Neural crest cell (in vitro differentiated cells): ENCODE data around the gene GABBR2. TPM values are rescaled to one million over a fixed set of nuclear protein-coding genes. Genes with fewer than 3 reads are reported as not detected.

Experiments
- DNase-seq: peaks from one replicate; pipeline ENCODE4 v3.0.0; 2021; ENCODE audit warnings: low read depth, mixed read lengths, low spot score
- H3K27ac Mint-ChIP-seq: one replicate; pipeline ENCODE4 v1.8.0; 2021; ENCODE audit warnings: mild to moderate bottlenecking, mixed read lengths; ENCODE audit not compliant: unreplicated experiment
- H3K27me3 Mint-ChIP-seq: 2 replicates; pipeline ENCODE4 v1.8.0; 2021; ENCODE audit warnings: low read depth, mild to moderate bottlenecking, mixed read lengths
- H3K36me3 Mint-ChIP-seq: 2 replicates; pipeline ENCODE4 v1.8.0; 2021; ENCODE audit warnings: low read depth, mild to moderate bottlenecking, mixed read lengths
- H3K4me1 Mint-ChIP-seq: 2 replicates; pipeline ENCODE4 v1.8.0; 2021; ENCODE audit warnings: mixed read lengths
- H3K4me3 Mint-ChIP-seq: one replicate; pipeline ENCODE4 v1.8.0; 2021; ENCODE audit warnings: mild to moderate bottlenecking, mixed read lengths
- H3K9me3 Mint-ChIP-seq: 2 replicates; pipeline ENCODE4 v1.8.0; 2021; ENCODE audit warnings: mixed read lengths
- total RNA-seq: library from RNA; stranded (reverse); gene quantifications from 2 replicates; pipeline ENCODE4 v1.2.1, GENCODE V29; 2021
- TF ChIP-seq, protein P1 (sequence below): fragments of 200-600 bp; sonication (generic); conservative IDR thresholded peaks from 2 replicates; pipeline ENCODE4 v1.5.0; 2021; ENCODE audit warnings: antibody characterized with exemption, mild to moderate bottlenecking

GABBR2 gene
- total RNA-seq, 1 donor from 2014 or later = 0.84 TPM

DNA sequence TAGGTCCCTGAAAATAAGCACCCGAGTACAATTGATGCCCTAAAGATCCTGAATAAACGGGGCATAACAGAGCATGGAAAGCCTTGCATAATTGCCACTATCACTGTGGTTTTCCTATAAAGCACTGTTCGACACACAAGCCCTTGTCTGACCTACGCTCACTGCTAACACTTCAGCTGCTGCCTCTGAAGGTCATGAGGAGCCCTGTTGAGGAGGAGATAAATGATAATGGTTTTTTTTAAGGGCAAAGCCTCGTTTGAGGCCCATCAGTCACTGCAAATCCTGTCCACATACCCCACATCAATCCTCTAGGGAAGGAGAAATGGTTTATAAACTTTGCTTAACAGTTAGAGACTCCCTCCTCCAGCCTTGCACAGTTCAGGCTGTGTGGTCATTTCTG is 35.1 kb downstream of the GABBR2 start:
- Mint-ChIP-seq H3K27me3 (peaks cover 17% of the 10 kb centered on the region), H3K9me3 (peaks cover 9% of the 10 kb centered on the region), H3K4me3 (no peak overlapping the region), H3K27ac (no peak overlapping the region), H3K36me3 (no peaks in the 10 kb centered on the region), H3K4me1 (no peaks in the 10 kb centered on the region)
- no peak for DNase-seq
- TF ChIP-seq, protein P1, sequence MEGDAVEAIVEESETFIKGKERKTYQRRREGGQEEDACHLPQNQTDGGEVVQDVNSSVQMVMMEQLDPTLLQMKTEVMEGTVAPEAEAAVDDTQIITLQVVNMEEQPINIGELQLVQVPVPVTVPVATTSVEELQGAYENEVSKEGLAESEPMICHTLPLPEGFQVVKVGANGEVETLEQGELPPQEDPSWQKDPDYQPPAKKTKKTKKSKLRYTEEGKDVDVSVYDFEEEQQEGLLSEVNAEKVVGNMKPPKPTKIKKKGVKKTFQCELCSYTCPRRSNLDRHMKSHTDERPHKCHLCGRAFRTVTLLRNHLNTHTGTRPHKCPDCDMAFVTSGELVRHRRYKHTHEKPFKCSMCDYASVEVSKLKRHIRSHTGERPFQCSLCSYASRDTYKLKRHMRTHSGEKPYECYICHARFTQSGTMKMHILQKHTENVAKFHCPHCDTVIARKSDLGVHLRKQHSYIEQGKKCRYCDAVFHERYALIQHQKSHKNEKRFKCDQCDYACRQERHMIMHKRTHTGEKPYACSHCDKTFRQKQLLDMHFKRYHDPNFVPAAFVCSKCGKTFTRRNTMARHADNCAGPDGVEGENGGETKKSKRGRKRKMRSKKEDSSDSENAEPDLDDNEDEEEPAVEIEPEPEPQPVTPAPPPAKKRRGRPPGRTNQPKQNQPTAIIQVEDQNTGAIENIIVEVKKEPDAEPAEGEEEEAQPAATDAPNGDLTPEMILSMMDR = no peak

DNA sequence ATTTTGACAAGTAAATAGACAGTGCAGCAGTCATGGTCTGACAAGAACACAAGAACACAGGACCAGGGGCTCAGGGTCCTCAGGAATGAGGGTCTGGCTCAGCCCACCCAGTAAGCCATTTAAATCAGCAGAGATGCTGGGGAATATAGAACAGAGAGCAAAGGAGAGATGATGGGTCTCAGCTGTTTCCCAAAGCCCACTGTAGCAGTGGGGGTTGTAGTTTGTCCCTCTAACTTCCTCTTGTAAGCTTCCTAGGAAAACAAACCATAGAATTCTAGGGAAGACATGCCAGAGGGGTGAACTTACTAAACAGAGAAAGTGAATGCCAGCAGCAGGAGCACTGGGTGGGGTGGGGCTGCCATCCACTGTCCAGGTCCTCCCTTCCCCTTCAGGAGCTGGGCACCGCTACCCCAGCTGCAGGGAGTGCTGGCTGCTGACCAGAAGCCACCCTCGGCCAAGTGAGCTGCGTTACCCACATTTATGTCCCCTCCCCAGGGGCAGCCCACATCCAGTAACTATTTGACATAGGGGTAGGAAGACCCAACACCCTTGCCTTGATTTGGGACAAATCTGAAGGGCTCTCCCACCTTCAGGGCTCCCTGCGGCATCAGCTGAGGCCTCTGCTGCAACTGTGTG is 41.6 kb downstream of the GABBR2 start:
- no peak for DNase-seq
- Mint-ChIP-seq H3K36me3 (no peaks in the 10 kb centered on the region), H3K9me3 (peaks cover 3% of the 10 kb centered on the region), H3K27ac (no peak overlapping the region), H3K27me3 (no peaks in the 10 kb centered on the region), H3K4me3 (no peak overlapping the region), H3K4me1 (no peaks in the 10 kb centered on the region)
- TF ChIP-seq, protein P1 = no peak

DNA sequence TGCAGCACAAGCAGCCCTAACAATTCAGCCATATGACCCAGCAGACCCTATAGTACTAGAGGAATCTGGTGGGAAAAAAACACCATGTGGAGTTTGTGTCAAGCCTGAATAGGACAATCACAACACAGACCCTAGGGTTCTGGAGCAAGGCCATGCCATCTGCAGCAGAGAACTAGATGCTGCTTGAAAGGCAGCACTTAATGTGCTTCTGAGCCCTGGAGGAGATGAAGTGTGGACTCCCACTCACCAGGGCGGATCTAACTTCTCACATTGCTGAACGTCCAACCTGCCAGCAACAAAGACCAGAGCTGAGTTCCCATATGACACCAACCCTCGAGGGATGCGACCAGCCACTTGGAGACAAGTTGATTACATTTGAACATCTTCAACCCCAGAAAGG is 43.2 kb downstream of the GABBR2 start:
- TF ChIP-seq, protein P1 = no peak
- DNase-seq = no peak
- no peaks in the 10 kb centered on the region for H3K27me3 Mint-ChIP-seq
- H3K4me1 Mint-ChIP-seq = no peaks in the 10 kb centered on the region
- H3K9me3 Mint-ChIP-seq = peaks cover 3% of the 10 kb centered on the region
- H3K27ac Mint-ChIP-seq = no peak overlapping the region
- H3K36me3 Mint-ChIP-seq = no peaks in the 10 kb centered on the region
- H3K4me3 Mint-ChIP-seq = no peak overlapping the region

DNA sequence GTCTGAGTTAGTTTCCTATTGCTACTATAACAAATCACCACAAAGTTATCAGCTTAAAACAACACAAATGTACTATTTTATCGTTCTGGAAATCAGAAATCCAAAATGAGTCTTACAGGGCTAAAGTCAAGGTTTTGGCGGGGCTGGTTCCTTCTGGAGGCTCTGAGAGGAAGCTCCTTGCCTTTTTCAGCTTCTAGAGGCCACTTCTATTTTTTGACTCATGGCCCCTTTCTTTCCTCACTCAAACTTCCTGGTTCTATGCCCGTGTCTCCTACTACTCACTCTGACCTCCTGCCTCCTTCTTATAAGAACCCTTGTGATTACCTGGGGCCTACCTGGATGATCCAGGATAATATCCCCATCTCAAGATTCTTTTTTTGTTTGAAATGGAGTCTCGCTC is 48.2 kb downstream of the GABBR2 start:
- no peaks in the 10 kb centered on the region for H3K36me3 Mint-ChIP-seq
- H3K4me3 Mint-ChIP-seq = no peak overlapping the region
- no peaks in the 10 kb centered on the region for H3K4me1 Mint-ChIP-seq
- no peaks in the 10 kb centered on the region for H3K9me3 Mint-ChIP-seq
- H3K27ac Mint-ChIP-seq = no peak overlapping the region
- TF ChIP-seq, protein P1 = no peak
- no peak for DNase-seq
- H3K27me3 Mint-ChIP-seq = no peaks in the 10 kb centered on the region

DNA sequence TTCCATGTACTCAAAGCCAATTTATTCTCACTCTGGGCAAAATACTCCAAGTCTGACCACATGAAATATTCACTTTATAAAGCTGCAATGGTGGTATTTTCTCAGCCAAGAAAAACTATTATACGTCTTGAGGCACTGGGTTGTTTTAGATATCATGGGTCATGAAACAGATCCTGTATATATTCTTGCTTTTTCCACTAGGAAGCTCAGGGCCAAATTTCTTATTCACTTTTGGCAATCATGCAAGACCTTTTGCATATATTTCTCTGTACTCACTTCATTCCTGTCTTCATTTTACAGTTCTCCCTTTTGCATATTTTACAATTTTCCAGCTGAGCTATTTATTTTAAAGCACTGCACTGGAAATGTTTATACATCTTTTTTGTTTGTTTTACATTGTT is 49.8 kb downstream of the GABBR2 start:
- TF ChIP-seq, protein P1 = no peak
- Mint-ChIP-seq H3K4me1 (no peaks in the 10 kb centered on the region), H3K36me3 (no peaks in the 10 kb centered on the region), H3K27me3 (peaks cover 2% of the 10 kb centered on the region), H3K9me3 (peaks cover 4% of the 10 kb centered on the region), H3K27ac (no peak overlapping the region), H3K4me3 (no peak overlapping the region)
- no peak for DNase-seq
